Measurements from ENCODE around the gene RASAL1.
"Not testable (repeated sequence)": the region's sequence is repeated elsewhere in the genome, so short reads cannot be mapped to it uniquely, and the experiment has no call there.

The RASAL1 gene

DNA sequence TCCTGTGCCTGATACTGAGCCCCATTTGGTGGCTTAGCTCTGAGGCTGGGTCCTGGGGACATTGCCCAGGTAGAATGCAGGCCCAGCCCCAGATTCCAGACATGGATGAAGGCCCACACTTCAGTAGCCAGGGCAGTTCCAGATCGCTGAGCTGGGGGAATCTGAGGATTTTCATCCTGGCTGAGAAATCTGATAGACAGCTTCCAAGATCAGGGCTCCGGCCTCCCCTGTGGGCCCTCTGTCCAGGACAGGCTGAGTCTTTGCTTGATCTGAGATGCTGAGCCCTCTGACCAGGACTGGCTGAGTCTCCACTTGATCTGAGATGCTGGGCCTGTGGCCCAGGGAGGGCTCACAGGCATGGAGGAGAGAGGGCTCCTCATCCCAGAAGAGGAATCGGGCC, 3.3 kb upstream of the RASAL1 start:
- DNase-seq = no peak

DNA sequence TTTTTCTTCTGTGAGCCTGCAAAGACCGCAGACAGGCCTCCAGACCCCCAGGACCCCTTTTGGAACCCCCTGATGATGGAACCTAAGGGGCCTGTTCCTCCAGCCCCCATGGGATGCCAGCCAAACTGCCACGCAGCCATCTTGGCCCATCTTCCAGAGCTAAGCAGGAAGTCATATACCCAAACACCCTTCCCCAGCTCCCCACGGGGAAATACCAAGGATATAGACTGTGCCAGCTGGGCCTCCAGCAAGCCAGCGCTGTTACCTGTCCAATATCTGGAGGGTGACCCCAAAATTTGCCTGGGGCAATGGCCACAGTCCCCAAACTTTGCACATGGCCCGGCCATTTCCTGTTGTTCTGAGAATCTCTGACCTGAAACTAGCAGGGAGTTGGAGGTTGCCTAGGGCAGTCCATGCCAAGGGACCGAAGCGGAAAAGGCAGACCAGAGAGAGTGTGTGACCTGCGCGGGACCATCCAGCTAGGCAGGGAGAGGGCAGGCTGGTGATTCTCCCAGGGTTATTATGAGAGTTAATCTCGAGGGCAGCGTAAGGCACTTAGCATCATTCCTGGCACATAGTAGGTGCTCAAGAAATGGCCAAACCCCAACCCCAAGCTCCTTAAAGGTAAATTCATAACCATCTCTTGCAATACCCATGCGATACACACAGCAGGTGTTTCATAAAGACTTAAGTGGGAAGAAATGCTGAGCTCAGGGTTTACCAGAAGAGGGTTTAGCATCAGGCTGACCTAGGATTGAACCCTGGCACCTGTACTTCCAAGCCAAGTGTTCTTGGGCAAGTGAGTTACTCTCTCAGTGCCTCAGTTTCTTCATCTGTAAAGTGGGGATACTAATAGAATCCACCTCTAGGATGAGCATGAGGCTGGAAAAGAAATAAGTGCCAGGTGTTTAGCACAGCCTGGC, 2.6 kb upstream of the RASAL1 start:
- no peak for DNase-seq

DNA sequence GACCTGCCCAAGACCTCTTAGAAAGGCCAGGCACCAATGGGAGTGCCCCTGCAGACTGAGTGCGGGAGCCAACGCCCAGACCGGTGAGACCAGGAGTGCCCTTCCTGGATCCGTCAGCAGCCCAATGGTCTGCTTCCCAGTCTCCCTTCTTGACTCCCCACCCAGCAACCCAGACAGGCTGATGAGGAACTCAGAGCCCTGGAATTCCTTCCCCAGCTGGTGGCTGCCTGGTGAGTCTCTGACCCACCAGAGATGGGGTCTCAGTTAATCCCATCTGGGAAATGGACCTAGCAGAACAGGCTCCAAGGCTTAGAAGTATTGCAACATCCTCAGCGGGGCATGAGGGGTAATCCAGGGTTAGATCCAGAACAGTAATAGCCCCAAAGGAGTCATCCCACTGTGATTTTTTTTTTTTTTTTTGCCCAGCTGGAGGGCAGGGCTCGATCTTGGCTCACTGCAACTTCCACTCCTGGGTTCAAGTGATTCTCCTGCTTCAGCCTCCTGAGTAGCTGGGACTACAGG, 1.5 kb upstream of the RASAL1 start:
- DNase-seq = no peak

DNA sequence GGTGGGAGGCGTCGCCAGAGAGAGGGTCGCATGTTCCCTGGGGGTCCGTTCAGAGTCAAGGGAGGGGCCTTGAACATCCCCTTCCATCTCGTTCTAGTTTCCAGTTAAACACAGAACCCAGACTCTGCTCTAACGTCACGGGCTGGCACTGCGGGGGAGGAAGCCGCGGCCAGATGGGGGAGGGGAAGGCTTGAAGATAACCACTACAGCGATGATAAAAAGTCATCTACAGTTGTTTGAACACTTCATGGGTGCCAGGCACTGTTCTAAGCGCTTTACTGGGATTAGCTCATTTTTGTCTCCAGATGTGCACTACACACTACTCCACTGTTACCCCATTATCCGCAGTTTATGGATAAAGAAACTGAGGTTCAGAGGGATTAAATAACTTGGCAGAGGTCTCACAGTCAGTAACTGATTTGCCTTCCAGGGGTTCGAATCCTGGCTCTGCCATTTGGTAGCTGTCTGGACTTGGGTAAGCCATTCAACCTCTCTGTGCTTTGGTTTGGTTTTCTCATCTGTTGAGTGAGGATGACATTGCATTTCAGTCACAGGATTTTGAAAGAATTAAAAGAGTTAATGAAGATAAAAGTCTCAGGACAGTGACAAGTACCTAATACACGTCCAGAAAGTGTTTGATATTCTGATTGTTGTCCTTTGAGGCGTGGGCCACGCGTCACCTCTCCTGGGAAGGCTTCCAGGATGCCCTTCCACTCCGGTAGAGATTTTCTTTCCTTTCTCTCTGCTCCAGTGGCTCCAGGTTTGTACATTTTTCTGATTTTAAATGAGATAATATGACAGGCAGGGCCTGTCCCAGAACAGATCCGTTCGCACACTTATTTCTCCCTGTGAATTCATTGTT, 798 bp upstream of the RASAL1 start:
- no peak for DNase-seq

DNA sequence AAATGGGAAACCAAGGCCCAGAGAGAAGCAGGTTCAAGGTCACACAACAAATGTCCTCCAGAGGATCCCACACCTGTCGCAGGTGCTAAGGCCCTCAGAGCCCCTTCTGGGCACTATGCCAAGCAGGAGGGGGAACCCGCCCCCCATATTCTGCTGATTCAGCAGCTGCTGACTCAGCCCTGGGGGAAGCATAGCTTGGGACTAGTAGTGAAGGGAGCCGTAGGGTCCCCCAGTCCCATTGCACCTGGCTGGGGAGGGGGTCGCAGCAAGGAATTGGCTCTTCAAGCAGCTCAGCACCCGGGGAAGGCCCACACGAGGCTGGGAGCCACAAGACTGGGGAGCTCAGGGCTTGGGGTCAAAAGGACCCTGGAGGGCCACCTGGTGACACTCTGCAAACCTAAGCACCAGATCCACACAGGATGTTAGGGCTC, 1.0 kb downstream of the RASAL1 start:
- no peak for DNase-seq

DNA sequence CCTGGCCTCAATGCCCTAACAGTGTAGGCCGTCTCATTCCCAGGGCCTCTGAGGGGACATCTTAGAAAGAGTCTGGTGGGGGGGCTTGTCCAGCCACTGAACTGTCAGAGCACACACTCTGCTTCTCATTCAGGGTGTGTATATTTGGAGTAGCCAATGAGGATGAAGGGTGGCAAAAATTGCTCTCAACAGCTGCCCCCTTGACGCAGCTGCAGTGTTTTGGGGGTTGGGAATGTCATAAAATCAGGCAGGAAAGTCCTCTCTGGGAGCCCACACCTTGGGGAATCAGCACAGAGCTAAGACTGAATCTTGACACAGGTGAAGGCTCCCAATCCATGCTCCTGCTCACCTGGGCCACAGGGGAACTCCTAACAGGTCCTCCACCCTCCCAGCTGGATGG, 1.5 kb downstream of the RASAL1 start:
- DNase-seq = no peak

DNA sequence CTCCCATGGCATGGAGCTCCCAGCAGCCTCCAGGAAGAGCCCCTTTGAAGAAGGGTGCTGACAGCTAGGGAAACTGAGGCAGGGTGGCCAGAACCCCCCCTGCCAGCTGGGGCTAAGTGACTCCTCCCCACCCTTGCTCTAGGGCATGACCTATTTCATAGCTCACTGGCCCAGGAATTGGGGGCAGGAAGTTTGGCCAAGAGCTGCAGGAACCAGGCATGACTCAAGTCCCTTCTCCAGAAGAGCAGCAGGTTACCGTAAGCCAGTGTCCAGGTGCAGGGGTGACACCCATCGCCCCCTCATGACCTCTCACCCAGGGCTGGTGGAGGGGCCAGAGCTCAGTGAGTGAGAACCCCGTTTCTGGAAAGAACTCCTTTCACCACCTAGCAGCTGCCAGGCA, 1.9 kb downstream of the RASAL1 start:
- DNase-seq = no peak

DNA sequence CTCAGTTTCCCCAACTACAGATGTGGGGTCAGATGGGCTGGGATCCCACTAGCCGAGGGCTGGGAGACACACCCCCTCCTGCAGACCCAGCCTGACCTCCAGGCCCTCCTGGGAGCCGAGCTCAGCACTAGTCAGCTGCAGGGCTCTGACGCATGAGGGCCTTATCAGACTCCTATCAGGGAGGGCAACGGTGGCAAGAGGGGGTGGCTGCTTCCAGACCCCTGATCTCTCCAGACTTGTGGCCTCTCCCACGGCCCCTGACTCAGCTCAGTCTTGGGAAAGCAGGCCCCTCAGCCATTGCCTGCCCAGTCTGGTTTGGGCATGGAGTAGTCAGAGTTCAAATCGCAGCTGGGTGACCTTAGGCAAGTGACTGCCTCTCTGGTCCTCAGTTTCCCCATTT, 2.5 kb downstream of the RASAL1 start:
- no peak for DNase-seq

DNA sequence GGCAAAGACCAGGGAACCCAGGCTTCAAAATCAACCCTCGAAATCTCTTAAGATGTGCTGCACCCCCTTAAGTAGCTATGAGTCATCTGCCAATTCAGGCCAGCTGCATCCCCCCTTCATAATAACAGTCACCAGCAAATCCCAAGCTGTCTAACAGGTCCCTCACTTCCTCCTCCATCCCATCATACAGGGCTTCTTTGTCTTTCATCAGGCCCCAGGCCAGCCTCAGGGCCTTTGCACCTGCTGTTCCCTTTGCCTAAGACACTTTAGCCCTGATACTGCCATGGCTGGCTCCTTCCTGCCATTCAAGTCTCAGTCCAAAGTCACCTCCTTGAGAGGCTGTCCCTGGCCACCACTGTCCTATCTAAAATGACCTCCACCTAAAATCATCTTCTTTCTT, 4.0 kb downstream of the RASAL1 start:
- no peak for DNase-seq

DNA sequence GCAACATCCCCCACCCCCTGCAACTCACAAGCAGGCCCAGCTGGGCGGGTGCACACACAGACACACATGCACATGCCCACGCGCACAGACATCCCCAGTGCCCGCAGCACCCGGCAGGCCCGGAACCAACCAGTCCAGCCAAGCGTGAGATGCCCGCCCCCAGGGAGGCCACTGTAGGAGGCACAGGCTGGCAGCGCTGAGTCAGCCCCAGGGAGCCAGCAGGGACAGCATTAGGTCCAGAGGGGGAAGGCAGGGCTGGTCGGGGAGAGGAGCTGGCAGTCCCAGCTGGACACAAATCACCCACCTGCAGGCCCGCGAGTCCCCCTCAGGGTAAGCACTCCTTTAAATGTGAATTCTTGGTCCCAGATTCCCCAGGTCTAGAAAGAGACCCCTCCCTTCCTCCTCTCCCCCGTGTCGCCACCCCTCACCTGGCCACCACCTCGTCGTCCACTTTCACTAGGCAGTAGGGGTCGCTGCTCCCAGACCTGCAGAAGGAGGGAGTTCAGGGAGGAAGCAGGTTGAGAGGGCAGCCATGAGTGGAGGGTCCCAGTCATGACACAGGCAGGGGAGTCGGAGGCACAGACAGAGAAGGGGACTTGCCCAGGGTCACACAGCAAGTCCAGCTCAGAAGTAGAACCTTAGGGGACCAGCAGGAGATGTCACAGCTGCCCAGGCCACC, 5.0 kb downstream of the RASAL1 start:
- DNase-seq = no peak

DNA sequence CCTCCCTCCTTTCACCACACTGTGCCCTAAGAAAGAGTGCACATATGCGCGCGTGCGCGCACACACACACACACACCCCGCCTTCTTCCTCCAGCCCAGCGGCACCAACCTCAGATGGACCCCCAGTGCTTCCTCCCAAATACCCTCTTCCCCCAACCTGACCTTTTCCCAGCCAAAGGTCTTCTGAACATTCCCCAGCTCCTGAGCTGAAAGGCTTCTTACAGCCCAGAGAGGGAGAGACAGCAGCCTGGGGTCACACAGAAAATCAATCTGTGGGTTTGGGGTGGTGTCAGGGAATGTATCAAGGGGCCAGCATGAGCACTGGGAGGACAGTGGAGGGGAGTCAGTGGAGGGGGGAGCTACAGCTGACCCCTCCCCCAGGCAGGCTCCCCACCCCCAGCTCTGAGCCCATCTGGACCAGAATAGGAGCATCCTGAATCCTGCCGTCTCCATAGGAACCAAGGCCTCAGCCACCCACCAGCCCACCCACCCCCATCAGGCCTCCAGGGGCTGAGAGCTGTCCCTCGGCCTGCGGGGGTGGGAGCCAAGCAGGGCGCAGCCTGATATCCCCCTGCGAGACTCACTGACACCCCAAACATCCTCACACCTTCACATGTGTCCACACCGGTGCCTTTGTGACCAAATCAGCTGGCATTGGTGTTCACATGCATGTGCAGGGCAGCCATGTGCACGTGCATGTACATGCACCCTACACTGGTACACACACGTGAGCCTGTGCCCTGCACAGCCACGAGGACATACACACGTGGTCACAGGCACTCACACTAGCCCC, 5.7 kb downstream of the RASAL1 start:
- no peak for DNase-seq

DNA sequence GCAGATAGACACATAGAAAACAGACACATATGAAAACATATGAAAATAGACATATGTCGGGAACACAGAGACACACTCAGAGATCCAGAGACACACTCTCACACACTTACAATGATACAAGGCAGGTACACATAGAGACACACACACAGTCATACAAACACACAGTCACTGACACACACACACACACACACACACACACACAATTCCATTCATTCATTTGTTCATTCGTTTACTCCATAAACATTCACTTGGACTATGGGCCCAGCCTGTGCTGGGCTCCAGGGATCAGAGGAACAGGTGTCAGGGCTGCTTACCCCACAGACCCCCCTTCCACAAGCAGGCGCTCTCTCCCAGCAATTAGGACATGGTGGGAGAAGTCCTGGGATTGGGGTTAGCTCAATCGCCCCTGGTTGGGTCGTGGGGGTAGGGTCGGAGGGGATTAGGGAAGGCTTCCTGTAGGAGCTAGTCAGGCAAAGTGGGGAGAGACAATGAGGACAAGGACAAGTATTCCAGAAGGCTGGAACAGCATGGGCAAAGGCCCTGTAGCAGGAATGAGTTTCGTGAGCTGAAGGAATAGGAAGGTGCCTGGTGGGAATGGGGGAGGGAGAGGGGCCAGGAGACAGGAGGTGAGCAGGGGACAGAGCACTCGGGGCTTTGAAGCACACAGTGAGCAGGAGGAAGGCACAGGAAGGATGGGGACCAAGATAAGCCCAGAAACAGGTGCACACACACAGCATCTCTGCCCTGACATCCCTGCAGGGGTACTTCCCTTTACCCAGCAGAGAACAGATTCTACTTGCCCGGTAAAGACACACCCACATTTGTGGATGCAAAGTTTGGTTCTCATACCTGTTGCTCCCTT, 6.5 kb downstream of the RASAL1 start:
- DNase-seq = no peak

DNA sequence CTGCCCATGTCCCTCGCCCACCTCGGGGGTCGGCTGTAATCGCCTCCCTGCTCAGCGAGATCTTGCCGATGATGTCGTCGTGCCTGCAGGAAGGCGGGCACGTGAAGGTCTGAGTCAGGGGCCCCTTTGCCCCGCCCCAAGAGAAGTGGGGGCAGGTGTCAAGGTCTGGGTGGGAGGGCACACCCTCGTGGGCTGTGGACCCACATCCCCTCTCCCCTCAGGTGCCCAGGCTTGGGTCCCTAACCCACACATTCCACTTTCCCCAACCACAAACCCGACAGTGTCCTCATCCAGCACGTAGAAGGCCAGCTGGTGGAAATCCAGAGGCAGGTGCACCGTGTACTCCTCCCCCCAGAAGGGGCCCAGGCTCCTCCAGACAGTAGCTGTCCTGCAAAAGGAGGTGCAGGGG, 7.8 kb downstream of the RASAL1 start:
- DNase-seq = no peak

DNA sequence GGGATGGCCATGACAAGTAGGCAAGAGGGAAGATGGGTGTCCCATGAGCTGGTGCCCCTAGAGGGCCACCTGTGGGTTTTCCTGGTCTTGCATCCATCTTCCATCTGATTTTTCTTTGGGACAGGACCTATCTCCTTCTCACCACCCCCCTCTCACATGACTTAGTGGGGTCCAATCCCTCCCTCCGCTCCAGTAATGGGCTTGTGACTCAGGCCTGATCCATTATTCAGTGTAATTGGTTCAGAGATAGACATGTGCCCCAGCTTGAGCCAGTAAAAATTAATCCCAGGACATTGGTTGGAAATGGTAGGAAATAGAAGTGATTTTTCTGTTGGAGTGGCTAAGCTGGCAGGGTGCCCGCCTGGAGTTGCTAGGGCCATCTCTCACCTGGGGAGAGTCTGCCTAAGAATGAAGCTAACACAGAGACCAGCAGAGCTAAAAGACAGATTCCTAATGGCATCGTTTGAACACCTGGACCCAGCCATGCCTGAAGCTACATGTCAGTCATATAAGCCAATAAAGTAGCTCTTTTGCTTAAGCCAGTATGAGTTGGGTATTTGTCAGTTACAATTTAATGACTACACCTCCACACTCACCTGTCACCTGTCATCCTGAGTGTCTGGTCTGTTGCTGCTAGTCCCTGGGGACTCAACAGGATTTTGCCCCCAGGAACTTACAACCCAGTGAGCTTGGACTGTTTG, 14.7 kb downstream of the RASAL1 start:
- no peak for DNase-seq

DNA sequence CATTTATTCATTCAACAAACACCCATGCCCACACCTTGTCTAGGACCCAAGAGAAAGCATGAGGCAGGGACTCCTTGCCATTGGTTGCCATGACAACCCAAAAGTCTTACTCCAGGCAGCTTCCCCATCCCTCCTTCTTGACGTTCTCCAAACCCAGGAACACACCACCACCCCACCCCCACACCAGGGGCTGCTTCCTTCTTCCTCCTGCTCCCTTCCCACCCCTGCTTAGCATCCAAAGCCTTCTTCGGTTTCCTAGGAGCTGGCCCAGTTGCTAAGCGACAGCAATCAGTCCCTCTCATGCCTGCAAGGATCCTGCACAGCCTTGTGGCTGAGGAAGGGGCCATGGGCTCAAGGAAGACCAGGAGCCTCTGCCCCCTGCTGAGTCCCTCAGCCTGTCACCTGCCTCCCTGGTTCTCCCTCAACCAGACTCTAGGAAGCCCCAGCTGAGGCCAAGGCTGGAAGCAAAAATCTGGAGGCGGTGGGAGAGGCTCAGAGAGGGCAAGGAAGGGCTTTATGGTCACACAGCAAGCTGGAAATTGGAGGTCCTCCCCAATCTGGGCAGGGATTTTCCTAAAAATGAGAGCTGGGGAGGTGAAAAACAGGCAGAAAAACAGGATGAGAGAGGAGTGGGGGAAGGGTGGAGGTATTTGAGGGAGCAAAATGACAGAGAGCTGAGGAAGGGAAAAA, 15.4 kb downstream of the RASAL1 start:
- no peak for DNase-seq

DNA sequence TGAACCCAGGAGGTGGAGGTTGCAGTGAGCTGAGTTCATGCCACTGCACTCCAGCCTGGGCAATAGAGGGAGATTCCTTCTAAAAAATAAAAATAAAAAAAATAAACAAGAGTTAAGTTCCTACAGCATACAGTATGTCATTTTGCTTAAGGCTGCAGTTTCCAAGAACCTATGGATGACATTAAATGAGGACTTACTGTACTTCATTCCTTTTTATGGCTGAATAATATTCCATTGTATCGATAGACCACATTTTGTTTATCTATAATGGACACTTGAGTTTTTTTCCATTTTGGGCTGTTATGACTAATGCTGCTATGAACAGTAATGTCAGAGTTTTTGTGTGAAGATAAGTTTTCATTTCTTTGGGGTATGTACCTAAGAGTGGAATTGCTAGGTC, 17.4 kb downstream of the RASAL1 start:
- no peak for DNase-seq

DNA sequence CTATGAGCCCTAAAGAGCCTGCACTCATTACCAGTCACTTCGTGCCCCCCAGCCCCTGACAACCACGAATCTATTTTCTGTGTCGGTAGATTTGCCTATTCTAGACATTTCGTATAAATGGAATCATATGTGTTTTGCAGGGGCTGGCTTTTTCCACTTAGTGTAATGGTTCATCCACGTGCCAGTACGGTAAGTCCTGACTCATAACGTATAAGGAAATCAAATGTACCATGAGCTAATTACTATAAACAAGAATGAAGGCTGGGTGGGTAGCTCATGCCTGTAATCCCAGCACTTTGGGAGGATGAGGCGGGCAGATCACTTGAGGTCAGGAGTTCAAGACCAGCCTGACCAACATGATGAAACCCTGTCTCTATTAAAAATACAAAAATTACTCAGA, 17.9 kb downstream of the RASAL1 start:
- DNase-seq = not testable (repeated sequence)

DNA sequence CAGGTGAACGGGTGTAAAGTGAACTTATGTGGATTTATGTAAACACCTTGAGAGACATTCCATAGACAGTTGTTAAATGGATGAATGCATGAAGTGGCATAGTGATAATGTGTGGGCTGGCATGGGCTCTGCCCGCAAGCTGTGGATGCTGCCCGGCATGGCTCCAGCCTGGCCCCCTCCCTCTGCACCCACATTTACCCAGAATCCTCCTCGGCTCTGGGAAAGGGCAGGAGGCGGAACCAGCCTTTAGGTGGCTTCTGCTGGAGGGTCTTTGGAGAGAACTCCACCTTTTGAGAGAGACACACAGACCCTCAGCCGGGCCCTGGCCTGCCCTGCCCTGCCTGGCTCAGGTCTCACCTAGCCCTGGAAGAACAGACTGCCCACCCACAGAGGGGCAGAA, 18.7 kb downstream of the RASAL1 start:
- DNase-seq = no peak

DNA sequence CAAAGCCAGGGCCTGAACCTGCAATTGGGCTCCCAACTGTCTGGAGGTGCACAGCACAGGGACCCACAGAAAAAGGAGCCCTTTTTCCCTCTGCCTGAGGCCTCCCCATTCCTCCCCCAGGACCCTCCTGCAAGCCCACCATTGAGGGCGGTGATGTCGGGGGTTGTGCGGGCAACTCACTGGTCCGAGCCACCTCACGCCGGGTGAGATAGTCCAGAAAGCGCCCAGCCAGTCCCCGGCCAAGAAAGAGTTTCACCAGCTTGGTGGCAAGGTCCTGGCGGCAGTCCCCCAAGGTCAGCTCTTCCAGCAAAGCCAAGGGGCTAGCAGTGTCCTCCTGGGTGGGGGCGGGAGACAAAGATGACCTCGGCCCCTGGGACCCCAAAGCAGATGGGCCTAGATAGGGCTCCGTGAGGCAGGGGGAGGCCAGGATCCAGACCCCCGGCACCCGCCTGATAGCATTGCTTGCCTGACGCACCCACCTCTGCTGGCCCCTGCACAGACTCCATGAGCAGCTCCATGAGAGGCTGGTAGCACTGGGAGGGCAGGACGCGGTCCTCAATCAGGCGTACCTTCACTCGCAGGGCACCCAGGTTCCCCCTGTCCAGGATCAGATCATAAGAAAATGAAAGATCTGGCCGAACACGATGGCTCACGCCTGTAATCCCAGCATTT, 20.0 kb downstream of the RASAL1 start:
- DNase-seq = no peak
